HG03575 (cell line): Measurements from ENCODE around the gene VIPR2.
"Not testable (repeated sequence)": the region's sequence is repeated elsewhere in the genome, so short reads cannot be mapped to it uniquely, and the experiment has no call there.

ENCODE experiments used
- ATAC-seq: cut with Tn5 transposase; IDR thresholded peaks from one replicate; pipeline ENCODE4 v1.9.1; 2021; ENCODE audit not compliant: unreplicated experiment, insufficient number of reproducible peaks, low FRiP score; ENCODE audit errors: extremely low read depth

VIPR2 gene

DNA sequence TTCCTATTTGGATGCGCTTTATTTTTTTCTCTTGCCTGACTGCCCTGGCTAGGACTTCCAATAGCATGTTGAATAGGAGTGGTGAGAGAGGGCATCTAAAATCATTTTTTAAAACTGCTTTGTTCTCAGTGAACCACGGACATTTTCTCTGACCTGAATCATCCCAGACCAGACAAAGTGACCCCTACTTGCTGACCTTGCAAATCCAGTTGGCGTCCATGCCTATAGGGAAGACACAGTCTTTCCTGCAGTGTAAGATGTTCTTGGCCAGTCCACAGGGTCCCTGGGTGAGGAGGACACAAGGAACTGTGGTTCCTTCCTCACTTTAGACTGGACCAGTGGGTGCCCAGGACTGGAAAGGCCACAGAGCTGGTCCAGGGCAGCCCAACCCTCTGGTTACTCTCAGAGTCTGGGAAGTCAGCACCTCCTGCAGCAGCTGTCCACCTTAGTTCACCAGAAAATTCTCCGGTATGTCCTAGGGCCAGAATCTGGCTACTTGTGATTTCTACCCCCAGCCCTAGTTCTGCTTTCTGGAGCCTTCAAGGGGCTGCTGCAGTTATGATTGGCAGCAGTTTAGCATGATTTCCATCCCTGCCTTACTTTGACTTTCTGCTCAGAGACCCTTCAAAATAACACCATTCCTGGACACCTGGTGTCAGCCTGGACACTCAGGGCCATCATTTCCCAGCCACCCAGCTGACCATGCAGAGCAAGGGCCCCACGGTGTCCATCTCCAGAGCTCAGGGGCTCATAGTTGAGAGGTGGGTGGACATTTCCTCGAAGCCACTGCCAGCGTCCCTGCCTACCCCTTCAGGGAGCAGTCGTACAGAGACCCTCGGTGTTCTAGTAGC is 19.3 kb downstream of the VIPR2 start:
- ATAC-seq = no peak

DNA sequence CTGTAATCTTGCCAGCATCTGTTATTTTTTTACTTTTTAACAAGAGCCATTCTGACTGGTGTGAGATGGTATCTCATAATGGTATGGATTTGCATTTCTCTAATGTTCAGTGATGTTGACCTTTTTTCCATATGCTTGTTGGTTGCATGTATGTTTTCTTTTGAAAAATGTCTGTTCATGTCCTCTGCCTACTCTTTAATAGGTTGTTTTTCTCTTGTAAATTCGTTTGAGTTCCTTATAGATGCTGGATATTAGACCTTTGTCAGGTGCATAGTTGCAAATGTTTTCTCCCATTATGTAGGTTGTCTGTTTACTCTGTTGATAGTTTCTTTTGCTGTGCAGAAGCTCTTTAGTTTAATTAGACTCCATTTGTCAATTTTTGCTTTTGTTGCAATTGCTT is 20.9 kb downstream of the VIPR2 start:
- ATAC-seq = not testable (repeated sequence)

GRCh38 chr7:159123294-159123693 is 21.4 kb downstream of the VIPR2 start:
- ATAC-seq = not testable (repeated sequence)

DNA sequence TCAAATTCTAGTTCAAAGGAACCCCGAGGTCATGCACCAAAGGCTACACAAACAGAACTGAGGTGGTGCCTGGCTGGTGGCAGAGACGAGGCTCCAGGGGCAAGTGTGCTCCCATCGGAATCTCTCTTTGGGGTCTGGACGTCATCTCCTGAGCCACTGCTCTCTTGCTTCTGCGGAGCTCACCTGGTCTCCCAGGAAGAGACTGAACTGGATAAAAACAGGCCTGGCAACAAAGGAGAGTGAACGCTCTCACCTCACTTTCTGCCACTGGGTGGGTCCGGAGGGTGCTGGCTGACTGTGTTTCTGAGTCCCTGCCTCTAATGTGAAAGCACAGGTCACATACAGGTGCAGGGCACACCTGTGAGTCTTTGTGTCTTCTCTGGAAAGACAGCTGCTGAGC is 22.4 kb downstream of the VIPR2 start:
- ATAC-seq = no peak

DNA sequence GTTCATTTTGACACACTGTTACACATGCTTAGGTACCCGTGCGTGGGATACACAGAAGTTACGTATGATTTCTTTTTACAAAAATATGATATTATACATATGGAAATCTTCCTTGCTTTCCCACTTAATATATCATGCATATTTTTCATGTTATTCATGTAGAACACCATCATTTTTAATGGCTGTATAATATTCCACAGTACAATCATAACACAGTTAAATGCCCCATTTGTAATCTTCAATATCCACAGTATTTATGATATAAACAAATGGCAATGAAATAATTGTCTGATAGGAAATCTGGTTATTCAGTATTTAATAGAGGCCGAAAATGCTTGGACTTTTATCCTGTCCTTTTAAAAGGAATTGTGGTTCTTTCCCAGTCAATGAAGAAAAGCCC is 23.2 kb downstream of the VIPR2 start:
- no peak for ATAC-seq

DNA sequence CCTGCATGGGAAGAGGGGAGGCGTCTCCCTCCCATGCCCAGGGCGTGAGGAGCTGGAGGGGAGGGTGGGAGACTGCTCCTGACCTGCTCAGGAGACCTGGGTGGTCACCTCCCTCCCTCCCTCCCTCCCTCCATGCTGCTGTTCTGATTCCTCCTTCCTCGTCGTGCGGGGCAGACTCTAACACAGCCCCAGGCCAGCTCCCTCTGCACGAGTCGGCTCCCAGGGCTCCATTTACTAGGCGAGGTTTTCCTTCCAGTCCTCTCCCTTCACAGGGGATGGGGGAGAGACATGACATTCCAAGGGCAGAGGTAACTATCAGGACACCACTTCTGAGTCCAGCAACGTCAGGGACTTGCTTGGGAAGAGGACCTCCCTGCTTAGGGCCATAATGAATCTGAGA is 23.6 kb downstream of the VIPR2 start:
- ATAC-seq = no peak

GRCh38 chr7:159120540-159120919 is 24.1 kb downstream of the VIPR2 start:
- ATAC-seq = no peak

DNA sequence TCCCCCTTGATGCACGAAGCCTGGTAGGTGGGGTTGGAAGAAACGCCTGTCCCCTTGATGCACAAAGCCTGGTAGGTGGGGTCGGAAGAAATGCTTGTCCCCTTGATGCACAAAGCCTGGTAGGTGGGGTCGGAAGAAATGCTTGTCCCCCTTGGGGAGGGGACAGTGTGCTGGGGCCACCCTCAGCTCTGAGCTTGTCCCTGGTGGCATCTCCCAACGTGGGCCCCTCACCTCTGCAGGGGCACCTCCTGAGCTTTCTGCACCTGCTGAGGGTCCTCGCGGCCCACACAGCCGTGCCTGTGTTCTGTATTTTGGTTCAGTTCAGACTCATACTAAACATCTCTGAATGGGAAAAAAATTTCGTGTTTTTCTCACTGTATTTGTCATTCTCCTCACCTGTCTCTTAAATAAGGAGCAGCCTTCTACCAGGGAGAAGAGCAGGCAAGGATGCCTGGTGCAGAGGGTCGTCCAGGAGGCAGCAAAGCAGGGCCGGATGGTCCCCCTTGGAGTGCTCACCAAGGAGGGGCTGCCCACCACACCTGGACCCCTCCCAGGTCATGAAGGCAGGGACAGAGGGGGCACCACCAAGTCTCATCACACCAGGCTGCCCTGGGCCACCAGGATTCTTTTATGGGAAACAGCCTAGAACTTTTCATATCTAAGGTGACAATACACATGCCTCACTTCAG is 24.7 kb downstream of the VIPR2 start:
- ATAC-seq = no peak

- ATAC-seq = no peak
Measured at GRCh38 chr7:159119026-159119741, 25.5 kb downstream of the VIPR2 start.

- ATAC-seq = no peak
Measured at GRCh38 chr7:159118623-159119022, 26.0 kb downstream of the VIPR2 start.

DNA sequence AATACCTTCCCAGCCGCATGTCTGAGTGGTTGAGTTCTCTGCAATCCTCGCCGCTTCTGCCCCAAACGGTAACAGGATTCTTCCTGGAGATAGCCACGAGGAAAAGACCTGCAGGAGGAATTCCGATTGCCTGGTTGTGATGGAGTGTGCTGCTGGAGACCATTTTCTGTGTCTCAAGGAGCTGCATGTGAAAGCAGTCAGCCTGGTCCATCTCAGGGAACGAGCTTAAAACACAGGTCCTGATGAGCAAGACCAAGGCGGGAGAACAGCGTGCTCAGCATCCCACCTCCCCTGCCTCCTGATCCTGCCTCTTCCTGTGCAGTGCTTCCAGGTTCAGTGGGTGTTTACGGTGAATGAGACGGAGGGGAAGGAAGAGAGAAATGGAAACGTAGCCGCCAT is 26.5 kb downstream of the VIPR2 start:
- ATAC-seq = no peak

DNA sequence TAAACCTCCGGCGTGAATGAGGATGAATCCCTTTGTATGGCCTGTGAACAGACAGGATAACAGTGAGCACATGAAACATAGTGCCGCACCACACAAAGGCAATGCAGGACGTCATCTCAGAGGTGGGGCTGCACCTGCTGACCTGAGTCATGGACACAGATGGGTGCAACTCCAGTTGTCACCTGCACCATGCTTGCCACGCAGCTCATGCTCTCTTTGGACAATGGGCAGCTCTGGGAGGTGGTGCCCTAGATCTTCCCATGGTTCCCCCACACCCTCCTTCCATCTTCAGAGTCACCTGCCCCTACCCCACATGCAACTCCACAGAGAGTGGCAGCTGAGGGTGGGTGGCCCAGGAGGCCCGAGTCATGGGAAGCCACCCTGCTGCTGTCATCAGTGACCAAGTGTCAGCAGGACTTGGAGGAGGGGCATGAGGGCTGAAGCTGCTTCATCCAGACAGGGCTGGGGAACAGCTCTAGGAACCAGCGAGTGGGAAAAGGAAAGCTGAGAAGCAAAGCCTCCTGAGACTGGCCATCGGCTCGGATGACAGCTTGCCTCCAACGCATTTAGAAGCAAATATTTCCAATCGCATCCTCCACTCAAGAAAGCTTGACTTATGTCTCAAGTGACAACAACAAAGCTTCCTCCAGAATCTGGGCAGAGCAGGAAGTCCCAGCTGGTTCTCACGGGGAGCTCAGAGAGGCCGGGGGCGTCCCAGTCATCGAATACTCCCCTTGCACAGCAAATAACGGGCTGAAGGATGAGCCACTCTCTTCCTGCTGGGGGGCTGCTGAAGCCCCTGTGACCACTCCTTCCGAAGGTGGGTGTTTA is 27.1 kb downstream of the VIPR2 start:
- ATAC-seq = no peak

DNA sequence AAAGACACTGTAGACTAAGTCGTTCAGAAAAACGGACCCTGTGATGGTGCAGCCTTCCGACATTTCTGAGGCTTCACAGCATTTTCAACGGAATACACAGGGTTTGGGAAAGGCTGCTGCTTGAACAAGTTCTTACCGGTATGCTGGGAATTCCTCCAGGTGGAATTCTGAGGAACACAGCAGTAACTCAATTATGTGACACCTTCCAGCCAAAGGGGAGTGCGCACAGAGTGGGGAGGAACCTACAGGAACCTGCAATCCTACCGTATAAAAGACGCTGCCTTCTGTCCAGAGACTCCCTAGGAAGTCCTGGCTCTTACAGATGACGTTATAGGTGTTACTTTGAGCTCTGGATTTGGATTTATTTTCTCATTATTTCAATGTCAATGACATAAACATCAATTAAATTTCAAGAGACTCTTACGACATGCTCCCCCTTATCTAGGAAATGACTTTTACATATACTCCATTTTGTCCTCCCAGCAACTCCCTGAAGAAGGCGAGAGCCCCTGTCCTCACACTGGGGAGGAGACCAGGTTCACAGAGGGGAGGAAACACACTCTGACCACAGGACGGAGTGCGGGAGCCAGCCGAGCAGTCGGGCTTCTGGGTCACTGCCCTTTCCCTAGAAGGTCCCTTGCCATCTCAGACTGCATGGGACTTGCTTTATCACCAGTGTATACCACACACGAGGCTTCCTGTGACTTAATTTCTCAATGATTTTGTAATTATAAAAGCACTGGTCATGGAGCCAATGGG is 27.9 kb downstream of the VIPR2 start:
- ATAC-seq = no peak

GRCh38 chr7:159115601-159116501 is 28.8 kb downstream of the VIPR2 start:
- ATAC-seq = no peak

DNA sequence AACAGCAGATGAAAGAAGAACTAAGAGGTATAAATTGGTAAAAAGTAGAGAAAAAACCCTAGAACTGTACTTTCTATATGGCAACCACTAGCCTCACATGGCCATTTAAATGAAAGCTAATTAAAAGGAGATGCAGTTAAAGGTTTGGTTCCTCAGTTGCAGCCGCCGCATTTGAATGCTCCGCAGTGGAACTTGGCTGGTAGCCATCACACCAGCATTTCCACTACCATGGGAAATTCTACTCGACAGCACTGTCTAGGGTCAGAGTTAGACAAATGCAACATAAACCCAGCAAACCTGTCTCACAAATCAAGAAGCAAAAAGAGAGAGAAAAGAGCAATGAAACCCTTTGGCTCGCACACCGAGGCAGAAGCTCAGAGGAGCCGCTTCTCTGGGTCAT is 29.7 kb downstream of the VIPR2 start:
- no peak for ATAC-seq

GRCh38 chr7:159114096-159114495 is 30.6 kb downstream of the VIPR2 start:
- ATAC-seq = no peak

DNA sequence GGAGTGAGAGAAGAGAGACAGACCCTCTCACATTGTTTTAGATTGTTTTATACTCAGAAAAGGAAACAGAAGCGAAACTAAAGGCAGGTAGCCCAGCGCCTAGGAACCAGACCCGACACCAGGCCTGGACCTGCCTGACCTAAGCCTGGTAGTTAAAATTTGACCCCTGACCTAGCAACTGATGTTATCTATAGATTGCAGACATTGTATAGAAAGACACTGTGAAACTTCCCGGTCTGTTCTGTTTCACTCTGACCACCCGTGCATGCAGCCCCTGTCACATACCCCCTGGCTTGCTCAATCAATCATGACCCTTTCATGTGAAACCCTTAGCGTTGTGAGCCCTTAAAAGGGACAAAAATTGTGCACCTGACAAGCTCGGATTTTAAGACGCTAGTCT is 31.6 kb downstream of the VIPR2 start:
- no peak for ATAC-seq
